ENCODE measurements around the gene NR2F2. TPM values are rescaled to one million over a fixed set of nuclear protein-coding genes. Genes with fewer than 3 reads are reported as not detected.

Gene NR2F2
- total RNA-seq, 4 donors from 2014 or later = 3.9 to 14.0 (median 6.5) TPM

DNA sequence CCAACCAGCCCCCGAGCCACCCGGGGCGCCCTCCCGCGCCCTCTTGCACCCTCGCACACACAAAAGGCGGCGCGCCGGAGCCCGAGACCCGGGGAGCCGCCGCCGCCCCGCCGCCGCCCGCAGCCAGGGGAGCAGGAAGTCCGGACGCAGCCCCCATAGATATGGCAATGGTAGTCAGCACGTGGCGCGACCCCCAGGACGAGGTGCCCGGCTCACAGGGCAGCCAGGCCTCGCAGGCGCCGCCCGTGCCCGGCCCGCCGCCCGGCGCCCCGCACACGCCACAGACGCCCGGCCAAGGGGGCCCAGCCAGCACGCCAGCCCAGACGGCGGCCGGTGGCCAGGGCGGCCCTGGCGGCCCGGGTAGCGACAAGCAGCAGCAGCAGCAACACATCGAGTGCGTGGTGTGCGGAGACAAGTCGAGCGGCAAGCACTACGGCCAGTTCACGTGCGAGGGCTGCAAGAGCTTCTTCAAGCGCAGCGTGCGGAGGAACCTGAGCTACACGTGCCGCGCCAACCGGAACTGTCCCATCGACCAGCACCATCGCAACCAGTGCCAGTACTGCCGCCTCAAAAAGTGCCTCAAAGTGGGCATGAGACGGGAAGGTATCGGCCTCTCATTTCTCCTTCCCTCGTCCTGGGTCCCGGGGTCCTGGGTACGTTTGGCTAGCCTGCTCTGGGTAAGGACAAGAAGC lies 1.6 kb downstream of the NR2F2 start:
- no peak for TF ChIP-seq POLR2A (IDR thresholded peaks at IDR 0.05)
- TF ChIP-seq, protein P1, sequence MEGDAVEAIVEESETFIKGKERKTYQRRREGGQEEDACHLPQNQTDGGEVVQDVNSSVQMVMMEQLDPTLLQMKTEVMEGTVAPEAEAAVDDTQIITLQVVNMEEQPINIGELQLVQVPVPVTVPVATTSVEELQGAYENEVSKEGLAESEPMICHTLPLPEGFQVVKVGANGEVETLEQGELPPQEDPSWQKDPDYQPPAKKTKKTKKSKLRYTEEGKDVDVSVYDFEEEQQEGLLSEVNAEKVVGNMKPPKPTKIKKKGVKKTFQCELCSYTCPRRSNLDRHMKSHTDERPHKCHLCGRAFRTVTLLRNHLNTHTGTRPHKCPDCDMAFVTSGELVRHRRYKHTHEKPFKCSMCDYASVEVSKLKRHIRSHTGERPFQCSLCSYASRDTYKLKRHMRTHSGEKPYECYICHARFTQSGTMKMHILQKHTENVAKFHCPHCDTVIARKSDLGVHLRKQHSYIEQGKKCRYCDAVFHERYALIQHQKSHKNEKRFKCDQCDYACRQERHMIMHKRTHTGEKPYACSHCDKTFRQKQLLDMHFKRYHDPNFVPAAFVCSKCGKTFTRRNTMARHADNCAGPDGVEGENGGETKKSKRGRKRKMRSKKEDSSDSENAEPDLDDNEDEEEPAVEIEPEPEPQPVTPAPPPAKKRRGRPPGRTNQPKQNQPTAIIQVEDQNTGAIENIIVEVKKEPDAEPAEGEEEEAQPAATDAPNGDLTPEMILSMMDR (IDR thresholded peaks at IDR 0.05) = no peak
- intact Hi-C loops (cut with DNase I; ENCODE audit: low total_unique reads) = no loop called here
- H3K4me3 ChIP-seq (ENCODE audit: low read depth, poor library complexity, severe bottlenecking) = peak overlapping the region; percentile 66
- peak; percentile 37 to 91 for DNase-seq (ENCODE audit: low spot score in 2 of 2)
- WGBS, 2 donors = 0 to 3% methylated on average over 20 to 35 of the region's 70 CpGs

DNA sequence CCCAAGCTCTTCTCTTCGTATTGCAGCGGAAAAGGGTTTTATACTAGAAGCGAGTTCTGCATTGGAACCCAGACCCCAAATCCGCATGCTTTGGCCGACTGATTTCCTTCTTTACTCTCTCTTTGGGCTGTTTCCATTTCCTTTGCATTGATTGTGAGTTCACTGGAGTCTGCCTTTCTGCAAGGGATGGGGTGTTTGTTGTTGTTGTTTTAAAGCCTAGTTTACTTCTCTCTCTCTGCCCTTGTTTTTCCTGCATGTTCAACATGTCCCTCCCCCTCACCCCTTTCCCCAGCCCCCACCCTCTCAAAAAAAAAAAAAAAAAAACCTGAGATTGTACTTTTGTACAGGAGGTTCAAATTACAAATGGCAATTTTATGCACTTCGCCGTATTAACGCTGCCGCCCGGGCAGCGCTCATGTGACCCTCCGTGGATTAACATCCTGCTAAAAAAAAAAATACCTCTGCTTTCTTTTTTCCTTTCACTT lies 2.2 kb downstream of the NR2F2 start:
- 2 to 5% methylated on average over 12 of the region's 12 CpGs for WGBS, 2 donors

DNA sequence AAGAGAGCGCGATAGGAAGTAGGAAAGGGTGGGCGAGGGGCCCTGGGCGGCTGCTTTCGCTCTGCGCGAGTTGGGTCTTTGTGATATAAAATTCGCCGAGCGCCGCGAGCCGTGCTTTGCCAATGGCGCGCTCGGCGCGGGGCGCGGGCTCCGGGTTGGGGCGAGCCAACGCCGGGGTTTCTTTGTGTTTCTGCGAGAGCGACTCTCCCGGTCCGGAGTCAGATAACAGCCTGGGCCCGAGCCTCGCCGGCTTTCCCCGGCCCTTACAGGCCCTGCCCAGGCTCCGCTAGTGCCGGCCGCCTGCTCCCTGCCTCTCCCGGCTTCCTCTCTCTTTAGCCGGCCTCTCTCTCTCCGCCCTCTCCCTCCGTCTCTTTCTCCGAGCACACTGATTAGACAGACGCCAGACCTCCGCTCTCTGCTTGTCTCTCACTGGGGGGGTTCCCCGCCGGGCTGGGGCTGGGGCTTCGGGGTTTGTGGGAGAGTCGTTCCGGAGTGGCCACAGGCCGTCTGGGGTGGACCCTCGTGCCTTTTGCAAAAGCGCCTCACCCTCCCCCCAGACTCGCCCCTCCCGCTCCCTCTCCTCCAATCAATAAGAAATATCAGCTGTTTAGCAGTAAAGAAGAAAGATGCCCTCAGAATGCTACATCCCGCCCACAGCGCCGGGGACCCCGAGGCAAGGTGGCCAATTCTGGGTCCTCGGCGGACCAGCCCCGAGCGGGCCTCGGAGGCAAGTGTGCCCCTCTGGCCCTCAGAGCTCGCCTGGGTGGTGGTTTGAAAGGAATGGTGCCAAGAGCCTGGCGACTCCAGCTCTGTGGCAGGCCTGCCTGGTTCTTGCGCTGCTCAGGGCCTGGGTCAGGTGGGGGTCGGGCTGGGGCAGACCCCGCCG lies 2.9 kb downstream of the NR2F2 start:
- peak; percentile 30 to 89 for DNase-seq (ENCODE audit: low spot score in 2 of 2)
- intact Hi-C loops (cut with DNase I; ENCODE audit: low total_unique reads) = no loop called here
- 9 to 15% methylated on average over 52 to 62 of the region's 67 CpGs for WGBS, 2 donors
- H3K4me3 ChIP-seq (ENCODE audit: low read depth, poor library complexity, severe bottlenecking) = peak overlapping the region; percentile 66
- TF ChIP-seq POLR2A (IDR thresholded peaks at IDR 0.05) = no peak
- TF ChIP-seq, protein P1 (IDR thresholded peaks at IDR 0.05) = no peak

More for the DNA sequence above, 2.2 kb downstream of the NR2F2 start:
- intact Hi-C loops (cut with DNase I; ENCODE audit: low total_unique reads) = no loop called here
- TF ChIP-seq, protein P1 (IDR thresholded peaks at IDR 0.05) = no peak
- TF ChIP-seq POLR2A (IDR thresholded peaks at IDR 0.05) = no peak
- DNase-seq (ENCODE audit: low spot score in 2 of 2) = no peak
- peak overlapping the region; percentile 66 for H3K4me3 ChIP-seq (ENCODE audit: low read depth, poor library complexity, severe bottlenecking)

DNA sequence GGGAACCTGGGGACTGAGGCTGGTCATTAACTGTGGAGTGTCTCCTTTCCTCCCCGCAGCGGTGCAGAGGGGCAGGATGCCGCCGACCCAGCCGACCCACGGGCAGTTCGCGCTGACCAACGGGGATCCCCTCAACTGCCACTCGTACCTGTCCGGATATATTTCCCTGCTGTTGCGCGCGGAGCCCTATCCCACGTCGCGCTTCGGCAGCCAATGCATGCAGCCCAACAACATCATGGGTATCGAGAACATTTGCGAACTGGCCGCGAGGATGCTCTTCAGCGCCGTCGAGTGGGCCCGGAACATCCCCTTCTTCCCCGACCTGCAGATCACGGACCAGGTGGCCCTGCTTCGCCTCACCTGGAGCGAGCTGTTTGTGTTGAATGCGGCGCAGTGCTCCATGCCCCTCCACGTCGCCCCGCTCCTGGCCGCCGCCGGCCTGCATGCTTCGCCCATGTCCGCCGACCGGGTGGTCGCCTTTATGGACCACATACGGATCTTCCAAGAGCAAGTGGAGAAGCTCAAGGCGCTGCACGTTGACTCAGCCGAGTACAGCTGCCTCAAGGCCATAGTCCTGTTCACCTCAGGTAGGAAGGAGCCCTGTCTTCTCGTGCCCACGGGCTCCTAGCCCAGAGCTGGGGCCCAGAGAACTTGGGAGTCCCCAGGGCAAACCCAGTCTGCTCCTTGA lies 3.7 kb downstream of the NR2F2 start:
- H3K4me3 ChIP-seq (ENCODE audit: low read depth, poor library complexity, severe bottlenecking) = peak overlapping the region; percentile 66
- WGBS, 2 donors = 56 to 64% methylated on average over 44 to 49 of the region's 49 CpGs
- peak in 1 of 2 donors; percentile 85 for DNase-seq (ENCODE audit: low spot score in 2 of 2)
- TF ChIP-seq, protein P1 (IDR thresholded peaks at IDR 0.05) = no peak
- no peak for TF ChIP-seq POLR2A (IDR thresholded peaks at IDR 0.05)
- intact Hi-C loops (cut with DNase I; ENCODE audit: low total_unique reads) = no loop called here

DNA sequence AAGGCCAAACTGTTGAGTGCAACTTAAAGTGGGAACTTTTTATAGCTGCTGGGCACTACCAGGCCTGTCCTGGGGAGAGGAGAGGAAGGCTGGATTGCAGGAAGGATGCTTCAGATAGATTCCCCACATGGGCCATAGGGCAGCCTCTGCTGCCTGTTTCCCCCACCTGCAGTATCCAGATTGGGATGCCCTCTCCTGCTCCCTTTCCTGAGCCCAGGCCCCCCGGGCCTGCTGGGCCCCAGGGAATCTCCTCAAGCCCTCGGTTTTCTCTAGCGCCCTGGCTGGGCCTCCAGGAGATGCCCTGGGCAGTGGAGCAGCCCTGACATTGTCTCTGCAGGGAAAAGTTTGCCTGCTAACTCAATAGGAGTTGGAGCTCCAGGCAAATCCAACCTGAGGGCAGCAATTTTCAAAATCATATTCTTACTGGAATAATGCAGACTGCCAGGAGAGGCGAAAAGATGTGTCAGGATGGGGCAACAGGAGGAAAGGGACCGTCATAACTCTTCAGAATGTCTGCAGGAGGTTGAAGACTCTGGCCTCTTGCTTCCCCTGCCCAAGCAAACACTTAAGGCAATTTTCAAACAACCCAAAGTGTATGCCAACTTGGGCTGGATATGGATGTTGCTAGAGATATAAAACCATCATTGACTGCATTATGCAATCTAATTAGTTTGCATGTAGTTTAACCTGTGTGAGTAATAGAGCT lies 4.4 kb downstream of the NR2F2 start:
- TF ChIP-seq, protein P1 (IDR thresholded peaks at IDR 0.05) = no peak
- no peak for TF ChIP-seq POLR2A (IDR thresholded peaks at IDR 0.05)
- H3K4me3 ChIP-seq (ENCODE audit: low read depth, poor library complexity, severe bottlenecking) = peak overlapping the region; percentile 23
- 24 to 28% methylated on average over 5 of the region's 5 CpGs for WGBS, 2 donors
- no peak for DNase-seq (ENCODE audit: low spot score in 2 of 2)
- intact Hi-C loops (cut with DNase I; ENCODE audit: low total_unique reads) = no loop called here

Data from lower leg skin (tissue), 4 donors.